Right cardiac atrium (tissue), 5 donors: ENCODE data around the gene GYPC. TPM values are rescaled to one million over a fixed set of nuclear protein-coding genes. Genes with fewer than 3 reads are reported as not detected.

Source experiments
- ATAC-seq, 2 donors: fragments of 200-7000 bp; cut with Tn5 transposase; one replicate each; pipeline versions ENCODE4 v1.8.0 to v1.9.1; 2020; ENCODE audit warnings: moderate library complexity in 2 of 2, mild to moderate bottlenecking in 1 of 2
- DNase-seq, 3 donors: peaks; one replicate each; pipeline ENCODE4 v3.0.0-alpha.2; 2020
- H3K27ac ChIP-seq: one replicate; pipeline ENCODE4 v1.5.1; 2013; ENCODE audit warnings: mild to moderate bottlenecking, low read length, control low read depth, moderate library complexity
- H3K27me3 ChIP-seq: one replicate; pipeline ENCODE4 v1.6.1; 2013; ENCODE audit not compliant: control insufficient read depth, insufficient read depth
- H3K4me1 ChIP-seq: one replicate; pipeline ENCODE4 v1.6.1; 2013; ENCODE audit warnings: low read length; ENCODE audit not compliant: control insufficient read depth, insufficient read depth
- H3K4me3 ChIP-seq: one replicate; pipeline ENCODE4 v1.5.1; 2013; ENCODE audit warnings: low read length, control low read depth
- H3K9me3 ChIP-seq: one replicate; pipeline ENCODE4 v1.6.1; 2013; ENCODE audit warnings: low read length; ENCODE audit not compliant: control insufficient read depth
- WGBS: extraction: QIAGEN DNeasy Blood & Tissue Kit; methylation state at CpG from one replicate; pipeline ENCODE4 v1.1.7; 2013; 5-methylcytosine and 5-hydroxymethylcytosine counted together
- intact Hi-C, 4 donors: fragments of 100-400 bp; cut with DNase I; formaldehyde crosslinking; loops; one replicate each; pipeline versions ENCODE4 v1.11.0 to v1.14.0; 2022 to 2023
- long read RNA-seq, 4 donors: library from polyadenylated mRNA; unstranded; transcript quantifications; one replicate each; pipeline ENCODE4 v2.0.0, GENCODE V29; 2020 to 2021
- polyA plus RNA-seq: library from polyadenylated mRNA; stranded (reverse); fragments of 200-250 nt; gene quantifications from one replicate; pipeline ENCODE4 v1.2.3, GENCODE V29; 2013
- total RNA-seq, 4 donors: library from RNA; stranded (reverse); fragmentation: NEBNext Ultra II Directional; extraction: Animal tissue kit (Norgen Biotek cat#: 25700); gene quantifications; one replicate each; pipeline ENCODE4 v1.2.1, GENCODE V29; 2021
- donor health status: healthy with polysubstance abuse.
- donor health status: DM: no; HTN: yes; CAD: no.
- donor health status: DM: no; HTN: no; CAD: no.
- donor health status: DM: no; HTN: yes; CAD: no; lungs with severe emphysema.
- donor health status: DM: yes; HTN: yes; CAD: no.

GYPC gene, protein sequence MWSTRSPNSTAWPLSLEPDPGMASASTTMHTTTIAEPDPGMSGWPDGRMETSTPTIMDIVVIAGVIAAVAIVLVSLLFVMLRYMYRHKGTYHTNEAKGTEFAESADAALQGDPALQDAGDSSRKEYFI
- total RNA-seq: 10 to 100 TPM; 83.2 to 98.1 (median 88.3) TPM
- polyA plus RNA-seq: 113 TPM
- long read RNA-seq, donor 1, transcript GYPC-201 (4 exons, 1,246 nt): major isoform, 78 of 91 reads
- long read RNA-seq, donor 1, partial matches to known transcripts: 8 of 91 reads
- long read RNA-seq, donor 1, other reads (novel, unspliced or antisense): 4 of 91 reads
- long read RNA-seq, donor 2, transcript GYPC-201 (4 exons, 1,246 nt): major isoform, 50 of 63 reads
- long read RNA-seq, donor 2, transcript GYPC-203 (3 exons, 932 nt): minor isoform, 5 of 63 reads
- long read RNA-seq, donor 2, partial matches to known transcripts: 7 of 63 reads
- long read RNA-seq, donor 2, other reads (novel, unspliced or antisense): 1 of 63 reads
- long read RNA-seq, donor 3, transcript GYPC-201 (4 exons, 1,246 nt): major isoform, 61 of 77 reads
- long read RNA-seq, donor 3, partial matches to known transcripts: 4 of 77 reads
- long read RNA-seq, donor 3, other reads (novel, unspliced or antisense): 7 of 77 reads
- long read RNA-seq, donor 4, transcript GYPC-201 (4 exons, 1,246 nt): major isoform, 44 of 57 reads
- long read RNA-seq, donor 4, partial matches to known transcripts: 5 of 57 reads
- long read RNA-seq, donor 4, other reads (novel, unspliced or antisense): 4 of 57 reads

DNA sequence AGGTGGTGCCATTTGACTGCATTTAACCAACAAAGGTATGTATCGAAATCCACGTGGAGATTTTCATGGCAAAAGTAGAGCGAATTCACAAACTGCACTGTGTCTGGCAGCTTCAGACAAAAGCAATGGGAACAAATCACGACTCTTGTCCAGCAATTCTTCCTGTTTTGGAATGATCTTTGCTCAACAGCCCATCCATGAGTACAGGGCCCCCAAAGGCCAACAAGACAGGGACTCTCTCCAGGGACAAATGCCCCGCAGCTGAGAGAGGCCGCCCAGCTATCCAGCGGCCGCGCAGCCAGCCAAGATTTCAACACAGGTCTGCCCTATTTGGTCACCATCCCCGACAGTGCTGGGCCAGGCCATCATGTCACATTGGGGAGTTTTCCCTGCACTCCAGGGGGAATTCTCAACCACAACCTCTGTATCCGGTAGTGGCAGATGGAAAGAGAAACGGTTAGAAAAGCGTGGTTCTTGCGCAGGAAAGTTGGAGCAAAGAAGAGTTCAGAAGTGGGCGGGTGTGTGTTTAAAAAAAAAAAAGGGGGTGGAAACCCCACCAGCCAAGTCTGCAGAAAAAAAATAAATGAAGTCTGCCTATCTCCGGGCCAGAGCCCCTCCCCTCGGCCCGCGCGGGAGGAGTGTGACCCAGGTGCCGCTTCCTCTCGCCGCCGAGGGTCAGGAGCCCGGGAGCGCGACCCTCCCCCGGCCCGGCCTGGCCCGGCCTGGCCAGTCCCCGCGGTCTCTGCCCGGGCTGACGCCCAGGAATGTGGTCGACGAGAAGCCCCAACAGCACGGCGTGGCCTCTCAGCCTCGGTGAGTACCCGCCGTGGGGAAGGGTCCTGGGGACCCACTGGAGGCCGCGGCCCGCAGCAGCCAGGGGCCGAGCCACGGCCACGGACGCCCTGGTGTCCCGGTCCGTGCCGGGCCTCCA, at the start of gene GYPC:
GYPC (plus strand) TSS at position 659 of the 931 bp plus-strand sequence; CDS start at position 765, 106 bp downstream.
- Histone ChIP-seq H3K27me3 (no peaks in the 10 kb centered on the region), H3K4me3 (peak within 1 kb of the TSS; percentile 89), H3K9me3 (no peaks in the 10 kb centered on the region), H3K4me1 (peaks cover 14% of the 10 kb centered on the region), H3K27ac (peak within 1 kb of the TSS; percentile 97)
- DNase-seq (peak; percentile 88 to 91 (median 90)), ATAC-seq (peak; percentile 74 to 75)
- intact Hi-C loops: no loop called here
- 7% methylated on average over 51 of the region's 51 CpGs for WGBS

DNA sequence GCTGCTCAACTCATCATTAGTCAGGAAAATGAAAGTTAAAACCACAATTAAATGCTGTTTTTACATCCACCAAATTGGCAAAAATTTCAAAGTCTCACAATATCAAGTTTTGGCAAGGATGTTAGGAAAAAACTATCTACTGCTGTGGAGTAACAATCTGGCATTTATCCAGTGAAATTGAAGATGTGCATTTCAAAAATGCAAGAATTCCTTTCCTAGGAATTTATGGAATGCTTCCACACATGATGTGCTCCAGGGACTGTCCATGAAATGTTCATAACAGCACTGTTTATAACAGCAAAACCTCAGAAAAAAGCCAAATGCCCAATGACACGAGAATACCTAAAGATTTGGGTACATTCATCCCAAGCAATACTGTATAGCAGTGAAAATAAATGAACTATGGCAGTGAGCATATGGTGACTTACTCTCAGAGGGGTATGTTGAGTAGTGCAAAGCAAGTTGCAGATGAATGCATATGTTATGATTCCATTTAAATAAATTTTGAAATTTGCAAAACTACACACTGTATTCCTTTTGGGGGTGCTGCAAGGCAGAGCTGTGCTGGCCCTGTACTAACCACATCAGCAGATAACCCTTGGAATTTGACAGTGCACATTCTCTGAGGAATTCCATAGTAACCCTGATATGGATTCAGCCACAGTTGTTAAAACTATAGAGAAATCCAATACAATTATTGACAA, 41.3 kb upstream of the GYPC start:
- DNase-seq: no peak
- no peak overlapping the region for H3K4me3 ChIP-seq
- no peaks in the 10 kb centered on the region for H3K4me1 ChIP-seq
- ATAC-seq: peak in 1 of 2 donors; percentile 22
- no peaks in the 10 kb centered on the region for H3K27me3 ChIP-seq
- H3K27ac ChIP-seq: no peak overlapping the region
- H3K9me3 ChIP-seq: no peaks in the 10 kb centered on the region
- intact Hi-C loops: no loop called here
- 24% methylated on average over 1 of the region's 1 CpG for WGBS

DNA sequence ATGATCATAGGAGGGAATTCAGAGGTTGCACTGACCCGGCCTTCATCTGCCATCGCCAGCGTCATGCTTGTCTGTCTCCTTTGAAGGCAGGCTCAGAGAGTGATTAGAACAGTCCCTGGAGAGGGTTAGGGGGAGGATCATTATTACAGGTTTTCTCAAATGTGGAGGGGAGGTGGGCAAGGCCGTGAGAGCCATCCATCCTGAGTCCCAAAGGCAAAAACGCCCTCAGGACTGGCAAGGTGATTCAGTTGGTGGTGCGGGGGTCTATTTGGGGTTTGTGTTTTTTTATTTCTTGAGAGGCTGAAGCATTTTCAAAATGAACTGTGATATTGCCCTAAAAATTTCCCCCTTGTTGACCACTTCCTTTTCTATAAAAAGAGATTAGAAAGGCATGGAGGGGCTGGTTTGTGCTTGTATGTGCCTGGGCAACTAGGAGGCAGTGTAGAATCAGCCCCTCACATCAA, 39.3 kb upstream of the GYPC start:
- no peaks in the 10 kb centered on the region for H3K9me3 ChIP-seq
- no peak overlapping the region for H3K27ac ChIP-seq
- no peak for DNase-seq
- no peak for ATAC-seq
- intact Hi-C loops: no loop called here
- H3K27me3 ChIP-seq: no peaks in the 10 kb centered on the region
- WGBS: 83% methylated on average over 6 of the region's 6 CpGs
- H3K4me1 ChIP-seq: no peaks in the 10 kb centered on the region
- no peak overlapping the region for H3K4me3 ChIP-seq

DNA sequence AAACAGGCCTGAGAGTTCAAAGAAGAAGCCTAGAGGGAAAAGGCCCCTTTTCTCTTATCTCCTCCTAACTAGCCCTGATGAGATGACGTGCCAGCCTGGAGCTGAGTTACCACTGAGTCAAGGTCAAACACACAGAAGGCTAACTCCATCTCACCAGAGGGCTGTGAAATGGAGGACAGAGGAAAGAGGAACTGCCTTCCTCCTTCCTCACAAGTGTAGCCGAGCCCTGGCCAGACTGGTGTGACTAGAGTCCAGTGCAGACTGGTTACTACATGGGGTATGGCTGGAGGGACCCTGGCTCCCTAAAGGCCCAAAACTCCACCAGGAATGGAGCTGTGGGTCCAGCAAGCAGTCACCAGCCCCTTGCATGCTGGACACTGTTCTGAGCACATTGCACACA, 35.7 kb upstream of the GYPC start:
- 86% methylated on average over 2 of the region's 2 CpGs for WGBS
- Histone ChIP-seq H3K4me1 (no peaks in the 10 kb centered on the region), H3K4me3 (no peak overlapping the region), H3K9me3 (no peaks in the 10 kb centered on the region), H3K27ac (no peak overlapping the region), H3K27me3 (no peaks in the 10 kb centered on the region)
- intact Hi-C loops: loop anchor here in 1 of 4 donors (10.0 kb wide), 1 partner anchor 154 kb away; no protein-coding TSS in a partner anchor
- no peak for ATAC-seq
- DNase-seq: no peak

DNA sequence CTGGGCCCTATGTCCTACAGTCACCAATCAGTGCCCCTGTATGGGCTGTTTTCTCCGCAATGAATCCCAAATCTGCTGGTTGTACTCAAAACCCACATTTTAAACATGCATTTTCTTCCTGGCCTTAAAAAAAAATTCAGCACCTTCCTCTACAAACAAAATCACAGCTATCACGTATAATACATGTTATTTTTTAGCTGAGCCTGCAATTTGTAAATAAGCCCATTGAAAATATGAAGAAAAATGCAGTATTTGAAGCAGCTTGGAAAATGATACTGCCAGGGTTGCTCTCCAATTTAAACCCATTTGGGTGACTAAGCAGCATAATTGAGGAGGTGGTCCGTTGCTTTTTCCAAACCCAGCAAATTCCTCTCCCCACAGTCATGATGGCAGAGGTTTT, 33.0 kb upstream of the GYPC start:
- no peak for ATAC-seq
- no peak overlapping the region for H3K4me3 ChIP-seq
- H3K4me1 ChIP-seq: no peaks in the 10 kb centered on the region
- intact Hi-C loops: loop anchor here in 1 of 4 donors (10.0 kb wide), 1 partner anchor 152 kb away; no protein-coding TSS in a partner anchor
- WGBS: 83% methylated on average over 3 of the region's 3 CpGs
- no peaks in the 10 kb centered on the region for H3K9me3 ChIP-seq
- no peaks in the 10 kb centered on the region for H3K27me3 ChIP-seq
- no peak for DNase-seq
- no peak overlapping the region for H3K27ac ChIP-seq

DNA sequence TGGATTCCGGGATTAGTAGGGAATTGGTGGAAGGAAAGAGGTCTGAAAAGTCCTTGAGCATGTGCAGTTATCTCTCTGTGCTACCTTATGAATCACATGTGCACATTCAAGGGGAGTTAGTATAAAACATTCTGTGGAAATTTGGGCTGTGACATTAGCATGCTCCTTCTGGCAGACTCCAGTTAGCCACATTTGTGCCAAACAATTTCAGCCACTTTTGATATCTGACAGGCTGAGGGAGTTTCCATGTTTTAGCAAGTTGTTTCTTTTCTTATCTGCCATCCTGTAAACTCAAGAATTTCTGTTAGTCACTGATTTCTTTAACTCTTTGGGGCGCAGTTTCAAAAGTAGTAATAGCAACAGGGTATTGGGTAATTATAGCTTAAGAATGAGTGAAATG, 28.3 kb upstream of the GYPC start:
- 48% methylated on average over 2 of the region's 2 CpGs for WGBS
- Histone ChIP-seq H3K27ac (no peak overlapping the region), H3K9me3 (no peaks in the 10 kb centered on the region), H3K4me3 (no peak overlapping the region), H3K27me3 (no peaks in the 10 kb centered on the region), H3K4me1 (no peaks in the 10 kb centered on the region)
- intact Hi-C loops: loop anchor here in 1 of 4 donors (10.0 kb wide), 1 partner anchor 147 kb away; no protein-coding TSS in a partner anchor
- peak; percentile 88 to 94 for ATAC-seq
- DNase-seq: no peak

DNA sequence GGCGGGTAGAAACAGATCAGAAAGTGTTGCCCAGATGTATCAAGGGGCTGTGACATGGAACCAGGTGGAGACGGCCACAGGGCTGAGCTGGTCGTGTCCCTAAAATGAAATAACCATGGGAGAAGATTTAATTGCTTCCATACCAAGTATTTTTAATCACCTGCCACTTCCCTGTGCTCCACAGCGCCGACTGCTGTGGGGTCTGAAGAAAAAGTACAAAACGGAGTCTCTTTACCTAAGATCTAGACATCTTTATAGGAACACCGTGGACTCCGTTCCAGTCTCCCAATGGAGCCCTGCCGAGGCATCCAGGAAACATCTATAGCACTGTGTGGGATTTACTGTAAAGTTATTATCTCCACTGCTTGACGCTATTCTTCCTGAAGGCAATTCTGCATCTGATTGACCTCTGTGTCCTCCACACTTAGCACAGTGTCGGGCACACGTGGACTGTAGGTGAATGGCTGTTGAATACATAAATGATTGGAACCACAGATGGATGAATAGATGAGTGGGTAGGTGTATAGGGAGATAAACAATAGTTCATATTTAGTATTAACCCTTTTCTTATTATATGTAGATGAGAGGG, 21.6 kb upstream of the GYPC start:
- H3K4me1 ChIP-seq: peaks cover 3% of the 10 kb centered on the region
- no peaks in the 10 kb centered on the region for H3K27me3 ChIP-seq
- 51% methylated on average over 12 of the region's 12 CpGs for whole genome bisulfite sequencing
- no peak overlapping the region for H3K27ac ChIP-seq
- DNase-seq (peak in 1 of 3 donors; percentile 54), ATAC-seq (peak in 1 of 2 donors; percentile 24)
- intact Hi-C loops: no loop called here
- H3K9me3 ChIP-seq: no peaks in the 10 kb centered on the region
- no peak overlapping the region for H3K4me3 ChIP-seq

DNA sequence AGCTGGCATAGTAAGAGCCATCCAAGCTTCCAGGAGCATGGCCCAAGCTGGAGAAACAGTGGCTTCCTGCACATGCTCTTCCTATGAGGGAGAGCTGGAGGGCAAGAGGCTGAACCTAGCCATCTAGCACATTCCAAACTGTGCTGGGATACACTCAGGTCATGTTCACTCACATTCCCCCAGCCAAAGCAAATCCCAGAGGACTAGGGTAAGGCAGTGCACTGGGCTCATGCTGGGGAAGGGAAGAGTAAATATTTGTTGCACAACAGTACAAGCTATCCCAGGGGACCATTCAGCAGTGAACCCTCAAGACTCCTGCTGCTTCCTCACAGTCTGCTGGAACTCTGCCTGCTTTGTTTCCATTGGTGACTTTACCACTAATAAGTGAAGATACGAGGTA, 20.7 kb upstream of the GYPC start:
- no peaks in the 10 kb centered on the region for H3K27me3 ChIP-seq
- peaks cover 3% of the 10 kb centered on the region for H3K4me1 ChIP-seq
- DNase-seq: peak in 1 of 3 donors; percentile 44
- no peak overlapping the region for H3K4me3 ChIP-seq
- peak; percentile 68 to 71 for ATAC-seq
- WGBS: 37% methylated on average over 1 of the region's 1 CpG
- peak overlapping the region; percentile 15 for H3K27ac ChIP-seq
- intact Hi-C loops: no loop called here
- no peaks in the 10 kb centered on the region for H3K9me3 ChIP-seq

DNA sequence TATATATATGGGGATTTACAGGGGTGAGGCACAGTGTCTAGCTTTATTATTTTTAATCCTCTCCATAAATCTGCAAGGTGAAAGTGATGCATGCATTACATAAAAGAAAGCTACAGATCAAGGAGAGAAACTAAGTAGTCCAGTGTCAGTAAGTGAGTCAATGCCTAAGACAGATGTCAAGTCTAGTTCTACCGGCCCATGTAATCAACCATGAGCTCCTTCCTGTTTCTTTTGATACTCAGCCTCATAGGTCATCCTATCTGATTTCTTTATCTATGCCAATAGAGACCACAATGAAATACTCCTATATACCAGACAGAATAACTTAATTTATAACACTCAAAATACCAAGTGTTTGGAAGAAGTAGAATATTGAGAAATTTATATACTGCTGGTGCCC, 20.2 kb upstream of the GYPC start:
- intact Hi-C loops: no loop called here
- Histone ChIP-seq H3K27me3 (no peaks in the 10 kb centered on the region), H3K4me1 (peaks cover 3% of the 10 kb centered on the region), H3K27ac (no peak overlapping the region), H3K9me3 (no peaks in the 10 kb centered on the region), H3K4me3 (no peak overlapping the region)
- 44% methylated on average over 1 of the region's 1 CpG for WGBS
- no peak for ATAC-seq
- DNase-seq: no peak

DNA sequence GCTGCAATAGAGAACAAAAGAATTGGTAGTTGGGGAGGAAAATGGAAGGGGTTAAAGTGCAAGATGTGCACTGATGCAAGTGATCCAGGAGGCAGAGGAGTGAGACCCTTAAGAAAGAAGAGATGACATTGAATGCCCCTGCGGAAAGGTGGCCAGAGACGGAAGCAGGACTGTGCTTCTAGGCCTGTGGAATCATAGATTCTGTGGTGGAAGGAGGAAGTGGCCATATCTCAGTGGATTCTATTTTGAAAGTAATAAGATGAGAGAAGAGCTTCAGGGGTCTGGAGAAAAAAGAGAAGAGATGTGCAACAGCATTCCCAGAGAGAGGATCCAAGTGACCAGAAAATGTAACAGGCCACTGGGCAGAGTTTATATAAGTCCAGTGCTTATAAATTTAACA, 18.6 kb upstream of the GYPC start:
- Histone ChIP-seq H3K4me3 (no peak overlapping the region), H3K27ac (no peak overlapping the region), H3K4me1 (peaks cover 3% of the 10 kb centered on the region), H3K9me3 (no peaks in the 10 kb centered on the region), H3K27me3 (no peaks in the 10 kb centered on the region)
- ATAC-seq: no peak
- 88% methylated on average over 2 of the region's 2 CpGs for WGBS
- intact Hi-C loops: no loop called here
- DNase-seq: no peak
